ENCODE results near the gene ZNF277.

- TF ChIP-seq CTCF (IDR thresholded peaks at IDR 0.05) (no peak), EP300 (IDR thresholded peaks at IDR 0.05) (no peak), POLR2AphosphoS5 (IDR thresholded peaks at IDR 0.05) (no peak)
These were observed 29.6 kb upstream of the ZNF277 start for GRCh38 chr7:112176693-112177415.
